ENCODE data around the gene MLH3. TPM values are rescaled to one million over a fixed set of nuclear protein-coding genes. Genes with fewer than 3 reads are reported as not detected.
"Not testable (repeated sequence)": the region's sequence is repeated elsewhere in the genome, so short reads cannot be mapped to it uniquely, and the experiment has no call there.

Gene MLH3
- total RNA-seq, 1 donor from 2014 or later: 33.8 TPM

DNA sequence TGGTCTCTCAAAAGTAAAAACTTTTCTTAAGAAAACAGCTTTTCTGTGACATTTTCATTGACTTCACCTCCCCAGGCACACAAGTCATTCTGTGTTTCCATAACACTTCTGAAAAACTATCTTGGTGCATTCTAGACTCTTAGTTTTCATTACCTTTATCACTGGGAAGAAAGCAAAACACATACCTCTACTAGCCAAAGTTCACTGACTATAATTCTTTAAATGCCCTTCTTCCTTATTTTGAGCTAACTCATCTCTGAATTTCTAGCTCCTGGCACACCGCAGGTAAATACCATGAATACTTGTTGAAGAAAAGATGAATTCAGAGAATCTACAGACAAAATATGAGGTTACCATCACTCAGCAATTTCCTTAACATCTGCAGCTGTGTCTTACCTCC lies 21.1 kb downstream of the MLH3 start:
- DNase-seq (ENCODE audit: low read depth): no peak

DNA sequence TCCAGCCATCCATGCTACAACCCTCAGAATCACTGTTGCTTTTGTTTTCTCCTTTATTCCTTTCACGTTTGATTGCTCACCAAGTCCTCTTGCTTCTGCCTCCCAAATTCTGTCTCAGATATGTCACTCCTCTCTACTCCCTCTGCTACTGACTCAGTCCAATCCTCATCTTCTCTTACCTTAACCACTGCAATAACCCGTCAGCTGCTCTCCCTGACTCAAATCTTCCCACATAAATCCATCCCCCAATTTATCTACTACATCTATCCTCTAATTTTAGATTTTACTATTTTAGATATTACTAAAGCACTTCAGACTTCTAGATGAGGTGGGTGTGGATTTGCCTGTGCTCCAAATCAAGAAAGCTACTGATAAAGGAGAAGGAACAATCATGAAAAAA lies 25.4 kb downstream of the MLH3 start:
- peak; percentile 87 for DNase-seq (ENCODE audit: low read depth)

- DNase-seq (ENCODE audit: low read depth): no peak
Observed at GRCh38 chr14:75025082-75025481, 26.2 kb downstream of the MLH3 start.

DNA sequence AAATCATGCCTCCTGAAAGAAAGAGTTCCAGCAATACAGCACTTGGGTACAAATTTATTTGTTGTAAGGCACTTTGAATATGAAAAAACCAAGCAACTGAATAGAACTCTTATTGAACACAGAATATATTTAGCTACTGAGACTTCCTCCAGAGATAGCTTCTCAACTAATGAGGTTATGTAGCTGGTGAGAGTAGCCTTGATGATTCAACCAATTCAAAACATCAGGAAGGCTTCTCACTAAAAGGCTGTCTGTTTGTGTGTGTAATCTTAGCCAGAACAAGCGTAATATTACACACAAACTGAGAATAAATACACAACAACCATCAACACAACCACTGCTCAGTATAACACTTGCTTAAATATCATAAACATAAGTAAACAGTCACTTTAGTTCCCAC lies 28.2 kb downstream of the MLH3 start:
- DNase-seq (ENCODE audit: low read depth): peak; percentile 28

DNA sequence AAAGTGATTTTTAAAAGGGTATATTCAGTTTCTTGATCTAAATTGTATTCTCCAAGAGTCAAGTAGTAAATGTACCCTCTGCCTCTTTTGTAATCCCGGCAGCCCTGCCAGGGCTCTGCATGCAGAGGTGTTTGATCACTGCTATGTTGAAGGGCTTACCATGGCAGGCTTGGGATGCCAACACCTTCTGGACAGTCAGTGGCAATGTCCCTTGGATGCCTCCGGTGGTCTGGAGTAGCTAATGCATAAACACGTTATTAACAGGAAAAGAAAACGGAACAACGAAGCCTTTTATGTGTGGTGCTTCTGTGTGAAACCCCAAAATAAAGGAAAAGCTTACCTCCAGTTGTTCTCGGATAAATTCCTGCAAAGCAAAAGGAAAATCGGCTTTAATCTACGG lies 28.6 kb downstream of the MLH3 start:
- peak; percentile 23 for DNase-seq (ENCODE audit: low read depth)

DNA sequence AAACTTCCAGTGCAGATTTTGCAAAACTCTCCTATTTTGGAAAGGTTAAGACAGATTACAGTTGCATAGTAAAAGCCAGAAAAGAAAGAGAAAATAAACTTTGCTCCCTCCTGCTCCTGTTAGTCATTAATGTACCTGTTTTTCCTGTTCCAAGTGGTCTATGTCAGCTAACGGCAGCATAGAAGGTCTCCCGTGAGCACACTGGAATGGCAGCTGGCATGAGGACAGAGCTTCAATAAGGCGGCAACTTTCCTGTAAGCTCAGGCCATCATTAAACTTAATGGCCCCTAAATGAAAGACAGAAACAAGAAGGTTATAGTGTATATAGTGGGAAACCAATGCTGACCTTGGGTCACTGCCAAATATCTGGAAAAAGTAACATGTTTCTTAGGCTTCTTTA lies 32.6 kb downstream of the MLH3 start:
- no peak for DNase-seq (ENCODE audit: low read depth)

- no peak for DNase-seq (ENCODE audit: low read depth)
Observed at GRCh38 chr14:75016815-75017214, 34.5 kb downstream of the MLH3 start.

GRCh38 chr14:75015496-75015895 lies 35.8 kb downstream of the MLH3 start:
- no peak for DNase-seq (ENCODE audit: low read depth)

GRCh38 chr14:75013290-75013689 lies 38.0 kb downstream of the MLH3 start:
- DNase-seq (ENCODE audit: low read depth): no peak

DNA sequence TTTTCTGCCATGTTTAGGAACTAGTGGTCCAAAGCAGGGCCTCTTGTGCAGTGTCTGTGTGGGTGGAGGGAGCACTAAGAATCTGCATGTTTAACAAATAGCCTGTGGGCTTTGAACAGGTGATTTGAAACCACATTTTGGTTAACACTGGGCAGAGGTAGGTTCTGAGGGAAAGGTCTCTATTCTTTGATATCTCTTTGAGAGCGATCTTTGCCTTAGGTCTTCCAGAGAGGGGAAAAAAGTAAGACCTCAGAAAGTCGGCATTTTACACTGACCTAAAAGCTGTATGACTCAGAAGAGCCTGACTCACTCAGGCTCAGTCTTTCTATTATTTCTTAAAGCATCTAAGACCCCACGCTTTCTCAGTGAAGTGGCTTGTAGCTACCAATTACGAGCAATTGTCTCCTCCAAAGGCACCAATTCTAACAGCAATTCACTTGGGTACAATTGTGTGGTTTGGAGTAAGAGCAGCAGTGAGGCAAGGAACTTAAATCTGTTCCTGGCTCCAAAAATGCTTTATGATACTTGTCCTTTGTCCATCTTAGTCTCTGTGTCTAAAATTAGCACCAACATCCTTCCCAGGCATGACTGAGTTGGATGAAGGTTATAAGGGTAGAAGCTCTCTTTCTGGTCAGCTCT lies 39.8 kb downstream of the MLH3 start:
- peak; percentile 59 for DNase-seq (ENCODE audit: low read depth)

GRCh38 chr14:75010472-75011093 lies 40.7 kb downstream of the MLH3 start:
- no peak for DNase-seq (ENCODE audit: low read depth)

DNA sequence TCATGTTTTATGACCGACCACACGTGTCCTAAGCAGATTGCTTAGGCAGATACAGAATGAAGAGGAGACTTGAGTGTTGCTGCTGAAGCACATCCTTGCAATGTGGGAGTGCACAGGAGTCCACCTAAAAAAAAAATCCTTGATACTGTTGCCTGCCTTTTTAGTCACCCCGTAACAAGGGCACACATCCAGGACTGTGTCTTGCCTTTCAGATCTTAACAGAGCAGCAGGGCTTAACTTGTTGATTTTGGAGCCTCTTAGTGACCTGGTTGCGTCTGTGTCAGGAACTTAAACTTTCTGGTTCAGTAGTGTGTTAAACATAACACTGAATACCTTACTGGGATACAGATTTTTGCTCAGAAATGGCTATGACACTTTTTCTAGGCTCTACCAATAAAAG lies 42.1 kb downstream of the MLH3 start:
- no peak for DNase-seq (ENCODE audit: low read depth)

GRCh38 chr14:75005357-75005756 lies 45.9 kb downstream of the MLH3 start:
- DNase-seq (ENCODE audit: low read depth): no peak

- DNase-seq (ENCODE audit: low read depth): no peak
Observed at GRCh38 chr14:75003250-75004027, 47.8 kb downstream of the MLH3 start.

DNA sequence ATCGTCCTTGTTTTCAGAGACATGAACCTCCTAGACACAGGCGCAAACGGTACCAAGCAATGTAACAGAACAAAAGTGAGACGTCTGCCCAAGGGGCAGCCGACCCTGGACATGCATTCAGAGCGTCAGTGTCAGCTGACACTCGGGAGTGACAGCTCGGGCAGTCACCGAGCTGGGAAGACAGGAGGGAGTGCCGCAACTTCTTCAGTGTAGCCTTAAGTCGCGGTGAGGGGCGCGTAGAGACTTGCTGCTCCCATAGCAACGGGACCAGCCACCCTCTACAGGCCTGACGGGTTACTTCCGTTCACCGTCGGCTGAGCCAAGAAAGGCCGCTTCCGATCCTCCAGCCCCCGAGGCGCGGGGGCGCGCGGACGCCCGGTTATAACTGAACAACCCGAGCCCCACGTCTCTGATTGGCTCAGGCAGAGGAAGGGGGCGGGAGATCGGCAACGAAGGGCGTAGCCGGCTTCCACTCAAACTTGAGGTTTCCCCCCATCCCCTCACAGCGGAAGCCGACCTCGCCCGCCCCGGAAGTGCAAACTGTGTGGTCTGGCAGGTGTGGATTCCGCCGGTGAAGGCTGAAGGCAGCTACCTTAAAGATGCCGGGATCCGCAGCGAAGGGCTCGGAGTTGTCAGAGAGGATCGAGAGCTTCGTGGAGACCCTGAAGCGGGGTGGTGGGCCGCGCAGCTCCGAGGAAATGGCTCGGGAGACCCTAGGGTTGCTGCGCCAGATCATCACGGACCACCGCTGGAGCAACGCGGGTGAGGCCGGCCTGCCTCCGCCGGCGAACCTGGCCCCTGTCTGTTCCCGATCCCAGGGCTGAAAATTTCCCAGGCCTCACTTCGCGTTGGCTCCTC lies 48.6 kb downstream of the MLH3 start, which contains the start of gene EIF2B2:
TSS of gene EIF2B2 (plus strand) at position 530 of the 858 bp plus-strand sequence. CDS start at position 600, 70 bp downstream.
- DNase-seq (ENCODE audit: low read depth): peak; percentile 98

GRCh38 chr14:75001899-75002298 lies 49.4 kb downstream of the MLH3 start:
- no peak for DNase-seq (ENCODE audit: low read depth)

DNA sequence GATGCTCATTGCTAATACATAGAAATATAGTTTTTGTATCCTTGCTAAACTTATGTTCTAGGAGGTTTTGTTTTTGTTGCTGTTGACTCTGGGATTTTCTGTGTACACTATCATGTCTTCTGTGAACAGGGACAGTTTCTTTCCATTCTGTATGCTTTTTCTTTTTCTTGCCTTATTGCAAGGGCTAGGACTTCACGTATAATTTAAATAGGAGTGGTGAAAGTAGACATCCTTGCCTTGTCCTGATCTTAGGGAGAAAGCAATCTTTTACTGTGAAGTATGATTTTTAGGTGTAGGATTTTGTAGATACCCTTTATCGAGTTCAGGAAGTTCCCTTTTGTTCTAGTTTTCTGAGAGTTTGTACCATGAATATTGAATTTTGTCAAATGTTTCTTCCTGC lies 50.0 kb downstream of the MLH3 start:
- no peak for DNase-seq (ENCODE audit: low read depth)

DNA sequence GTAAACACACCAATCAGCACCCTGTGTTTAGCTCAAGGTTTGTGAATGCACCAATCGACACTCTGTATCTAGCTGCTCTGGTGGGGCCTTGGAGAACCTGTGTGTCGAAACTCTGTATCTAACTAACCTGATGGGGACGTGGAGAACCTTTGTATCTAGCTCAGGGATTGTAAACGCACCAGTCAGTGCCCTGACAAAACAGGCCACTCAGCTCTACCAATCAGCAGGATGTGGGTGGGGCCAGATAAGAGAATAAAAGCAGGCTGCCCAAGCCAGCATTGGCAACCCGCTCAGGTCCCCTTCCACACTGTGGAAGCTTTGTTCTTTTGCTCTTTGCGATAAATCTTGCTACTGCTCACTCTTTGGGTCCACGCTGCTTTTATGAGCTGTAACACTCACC lies 55.5 kb downstream of the MLH3 start:
- not testable (repeated sequence) for DNase-seq (ENCODE audit: low read depth)

GRCh38 chr14:74994182-74994581 lies 57.1 kb downstream of the MLH3 start:
- not testable (repeated sequence) for DNase-seq (ENCODE audit: low read depth)

DNA sequence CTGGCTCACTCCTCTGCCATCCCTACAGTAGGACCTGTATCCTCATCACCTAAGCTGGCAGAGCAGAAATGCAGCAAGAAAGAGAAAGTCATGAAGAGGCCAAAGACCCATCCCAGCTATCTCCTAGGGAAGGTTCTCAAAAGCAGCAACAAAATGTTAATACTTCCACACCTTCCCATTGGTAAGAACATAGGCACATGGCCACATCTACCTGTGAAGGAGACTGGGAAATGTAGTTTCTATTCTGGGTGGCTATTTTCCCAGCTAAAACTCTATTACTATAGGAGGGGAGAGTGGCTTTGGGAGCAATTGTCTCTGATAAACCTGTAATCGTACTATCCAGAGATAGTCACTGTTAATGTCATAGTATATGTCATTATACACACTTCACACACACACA lies 62.3 kb downstream of the MLH3 start:
- DNase-seq (ENCODE audit: low read depth): no peak

- peak; percentile 97 for DNase-seq (ENCODE audit: low read depth)
Observed at GRCh38 chr14:74988131-74988530, 63.1 kb downstream of the MLH3 start.
